Measurements from ENCODE around the gene GSTP1.

GSTP1 gene

GRCh38 chr11:67633758-67634365, 50.2 kb downstream of the GSTP1 start:
- no peak overlapping the region for H3K4me3 ChIP-seq (ENCODE audit: low read depth, low read length)
- TF ChIP-seq, protein P1, sequence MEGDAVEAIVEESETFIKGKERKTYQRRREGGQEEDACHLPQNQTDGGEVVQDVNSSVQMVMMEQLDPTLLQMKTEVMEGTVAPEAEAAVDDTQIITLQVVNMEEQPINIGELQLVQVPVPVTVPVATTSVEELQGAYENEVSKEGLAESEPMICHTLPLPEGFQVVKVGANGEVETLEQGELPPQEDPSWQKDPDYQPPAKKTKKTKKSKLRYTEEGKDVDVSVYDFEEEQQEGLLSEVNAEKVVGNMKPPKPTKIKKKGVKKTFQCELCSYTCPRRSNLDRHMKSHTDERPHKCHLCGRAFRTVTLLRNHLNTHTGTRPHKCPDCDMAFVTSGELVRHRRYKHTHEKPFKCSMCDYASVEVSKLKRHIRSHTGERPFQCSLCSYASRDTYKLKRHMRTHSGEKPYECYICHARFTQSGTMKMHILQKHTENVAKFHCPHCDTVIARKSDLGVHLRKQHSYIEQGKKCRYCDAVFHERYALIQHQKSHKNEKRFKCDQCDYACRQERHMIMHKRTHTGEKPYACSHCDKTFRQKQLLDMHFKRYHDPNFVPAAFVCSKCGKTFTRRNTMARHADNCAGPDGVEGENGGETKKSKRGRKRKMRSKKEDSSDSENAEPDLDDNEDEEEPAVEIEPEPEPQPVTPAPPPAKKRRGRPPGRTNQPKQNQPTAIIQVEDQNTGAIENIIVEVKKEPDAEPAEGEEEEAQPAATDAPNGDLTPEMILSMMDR (IDR thresholded peaks at IDR 0.05; ENCODE audit: low read depth, low read length), result no peak

GRCh38 chr11:67634366-67635230, 51.0 kb downstream of the GSTP1 start:
- H3K4me3 ChIP-seq (ENCODE audit: low read depth, low read length), result no peak overlapping the region
- TF ChIP-seq, protein P1 (IDR thresholded peaks at IDR 0.05; ENCODE audit: low read depth, low read length), result no peak

DNA sequence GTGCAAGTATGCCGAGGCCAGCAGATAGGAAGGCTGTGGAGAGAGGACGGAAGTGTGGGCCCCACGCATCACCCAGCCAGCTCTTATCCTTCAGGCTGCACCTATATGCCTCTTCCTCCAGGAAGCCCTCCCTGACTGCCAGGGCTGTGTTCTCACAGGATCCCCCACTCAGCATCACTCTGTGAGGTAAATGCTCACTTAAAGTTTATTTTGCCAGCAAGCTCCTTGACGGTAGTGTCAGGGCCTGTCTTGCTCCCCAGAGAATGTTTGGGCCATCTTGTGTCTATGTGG, 51.6 kb downstream of the GSTP1 start:
- H3K4me3 ChIP-seq (ENCODE audit: low read depth, low read length), result no peak overlapping the region
- TF ChIP-seq, protein P1 (IDR thresholded peaks at IDR 0.05; ENCODE audit: low read depth, low read length), result no peak
